Activated CD8-positive, alpha-beta memory T cell treated with anti-CD3 and anti-CD28 coated beads, Interleukin-2, amount 50 U/mL, for 48 hours (primary cell): Measurements from ENCODE around the gene FNBP1.

Source experiments
- DNase-seq: peaks from one replicate; pipeline ENCODE4 v3.0.0-alpha.2; 2020

The FNBP1 gene

DNA sequence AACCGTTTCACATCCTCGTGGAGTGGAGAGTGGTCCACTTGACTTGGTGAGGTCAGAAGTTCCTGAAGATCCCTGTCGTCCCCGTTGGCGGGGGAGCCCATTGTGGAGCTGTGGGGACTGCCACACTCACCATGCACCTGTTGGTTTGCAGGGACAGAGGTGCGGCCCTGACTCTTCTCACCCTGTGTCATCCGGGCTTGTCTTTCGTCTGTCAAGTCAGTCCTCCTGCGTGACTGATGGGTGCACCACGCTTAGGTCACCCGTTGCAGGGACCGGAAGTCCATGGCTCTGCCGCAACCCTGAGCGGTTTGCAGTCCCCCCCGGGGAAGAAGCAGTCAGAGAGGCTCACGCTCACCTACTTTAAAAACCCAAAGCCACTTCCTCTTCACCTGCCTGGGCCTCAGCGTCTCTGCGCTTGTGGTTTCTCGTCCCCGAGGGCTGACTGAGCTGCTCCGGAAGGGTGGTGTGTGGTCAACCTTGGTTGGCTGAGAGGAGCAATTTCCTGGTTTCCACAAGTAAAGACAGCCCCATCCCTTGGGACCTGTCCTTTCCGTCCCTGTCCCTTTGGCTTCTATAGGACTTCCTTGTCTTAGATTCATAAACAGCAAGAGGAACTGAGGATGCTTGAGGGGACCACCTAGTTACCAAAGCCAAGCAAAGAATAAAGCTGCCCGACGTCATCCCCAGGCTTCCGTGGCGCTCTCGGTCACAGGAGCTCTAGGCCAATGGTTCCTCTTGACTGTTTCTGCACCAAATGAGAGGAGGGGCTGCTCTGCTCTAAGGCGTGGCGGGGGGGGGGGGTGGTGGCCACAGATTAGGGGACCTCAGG lies 154.5 kb downstream of the FNBP1 start:
- peak; percentile 94 for DNase-seq

DNA sequence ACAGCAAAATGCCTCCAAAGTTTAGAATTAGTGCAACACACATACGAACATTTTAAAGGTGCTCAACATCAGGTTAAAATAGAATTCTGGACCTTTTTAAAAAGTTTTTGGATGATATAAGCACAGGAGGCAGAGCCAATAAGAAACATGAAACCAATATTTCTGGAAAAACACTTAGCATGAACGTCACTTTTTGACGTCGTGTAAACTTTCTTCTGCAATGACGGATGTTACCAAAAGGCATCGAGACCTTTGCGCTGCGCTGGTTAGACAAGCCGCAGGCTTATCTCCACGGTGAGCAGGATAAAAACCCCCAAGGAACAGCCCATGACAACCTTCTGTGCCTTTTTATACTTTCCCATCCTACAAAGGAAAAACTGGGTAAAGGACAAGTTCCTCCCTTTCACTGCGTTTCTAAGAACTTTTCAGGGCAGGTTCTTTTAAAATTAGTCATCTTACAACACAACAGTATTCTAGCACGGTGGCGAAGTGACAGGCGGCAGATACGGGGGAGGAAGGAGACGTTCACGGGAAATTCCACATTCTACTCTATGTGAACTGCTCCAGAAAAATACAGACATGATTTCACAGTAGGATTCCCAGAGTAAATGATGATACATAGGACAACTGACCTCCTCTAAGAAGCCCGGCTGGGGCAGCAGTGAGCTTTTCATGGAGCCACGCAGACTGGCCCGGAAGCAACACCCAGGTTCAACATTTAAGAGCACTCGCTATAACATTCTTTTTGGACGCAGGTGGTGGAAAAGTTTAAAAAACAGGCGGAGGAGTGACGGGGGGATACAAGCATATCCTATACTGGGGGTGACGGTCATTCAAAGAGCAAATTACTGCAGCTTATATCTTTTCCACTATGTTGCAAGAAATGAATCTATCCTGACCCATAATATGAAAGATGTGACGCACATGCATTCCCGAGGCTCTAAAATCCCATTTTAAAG lies 155.4 kb downstream of the FNBP1 start:
- peak; percentile 73 for DNase-seq

DNA sequence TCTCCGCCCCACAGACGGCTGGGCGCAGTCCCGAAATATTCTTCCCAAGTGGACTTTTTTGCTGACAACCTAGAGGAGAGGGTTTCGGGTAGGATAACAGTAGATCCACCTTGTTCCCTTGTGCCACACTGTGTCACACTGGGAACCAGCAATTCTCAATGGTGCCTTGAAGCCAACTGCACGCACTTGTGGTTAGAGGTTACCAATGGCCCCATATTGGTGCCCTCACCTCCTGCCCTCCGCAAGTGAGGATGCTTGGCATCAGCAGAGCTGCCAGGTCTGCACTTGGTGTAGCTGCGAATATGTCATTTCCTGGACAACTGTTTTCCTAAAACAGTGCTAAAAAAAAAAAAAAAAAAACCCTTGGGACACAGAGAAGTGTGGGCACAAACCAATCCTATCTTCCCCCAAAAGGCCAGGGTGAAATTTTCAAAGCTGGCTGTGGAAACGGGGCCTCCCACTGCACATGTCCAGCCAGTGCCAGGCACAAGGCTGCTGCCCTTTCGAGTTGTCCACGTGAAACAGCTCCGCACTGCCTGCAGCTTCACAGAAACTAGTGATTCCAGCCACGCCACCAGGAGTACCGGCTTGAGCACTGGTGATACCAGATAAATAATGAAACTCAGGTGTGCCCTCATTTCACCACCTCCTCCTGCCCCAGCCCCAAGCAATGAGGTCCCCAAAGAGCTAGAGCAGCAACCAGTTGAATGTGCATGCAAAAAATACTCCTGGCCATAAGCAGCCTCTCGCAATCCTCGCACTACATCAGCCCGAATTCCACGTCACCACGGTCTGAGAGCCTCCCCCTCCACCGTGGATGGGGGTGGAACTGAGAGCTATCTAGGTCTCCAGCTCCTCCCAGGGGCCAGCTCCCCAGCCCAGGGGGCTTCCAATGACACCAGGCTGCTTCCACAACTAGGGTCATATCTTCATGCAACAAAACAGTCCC lies 156.5 kb downstream of the FNBP1 start:
- peak; percentile 82 for DNase-seq

DNA sequence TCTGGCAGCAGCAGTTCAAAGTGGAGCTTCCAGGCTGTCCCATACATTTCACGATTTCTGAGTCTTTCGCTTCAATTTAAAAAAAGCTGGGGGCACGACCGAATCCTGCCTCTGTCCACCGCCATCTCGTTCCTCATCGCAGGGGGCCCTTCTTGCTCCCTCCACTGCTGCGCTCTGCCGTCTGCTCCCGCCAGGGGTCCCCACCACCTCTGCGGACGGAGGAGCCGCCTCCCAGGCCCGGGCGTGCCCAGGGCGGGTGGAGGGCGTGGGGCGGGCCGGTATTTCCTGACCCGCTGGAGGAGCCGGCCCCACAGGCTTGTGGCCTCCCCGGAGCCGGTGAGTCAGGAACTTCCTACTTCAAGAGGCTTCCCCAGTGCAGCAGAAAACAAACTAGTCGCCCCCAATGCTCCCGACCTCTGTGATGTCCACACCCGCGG lies 157.3 kb downstream of the FNBP1 start:
- DNase-seq: peak; percentile 97

DNA sequence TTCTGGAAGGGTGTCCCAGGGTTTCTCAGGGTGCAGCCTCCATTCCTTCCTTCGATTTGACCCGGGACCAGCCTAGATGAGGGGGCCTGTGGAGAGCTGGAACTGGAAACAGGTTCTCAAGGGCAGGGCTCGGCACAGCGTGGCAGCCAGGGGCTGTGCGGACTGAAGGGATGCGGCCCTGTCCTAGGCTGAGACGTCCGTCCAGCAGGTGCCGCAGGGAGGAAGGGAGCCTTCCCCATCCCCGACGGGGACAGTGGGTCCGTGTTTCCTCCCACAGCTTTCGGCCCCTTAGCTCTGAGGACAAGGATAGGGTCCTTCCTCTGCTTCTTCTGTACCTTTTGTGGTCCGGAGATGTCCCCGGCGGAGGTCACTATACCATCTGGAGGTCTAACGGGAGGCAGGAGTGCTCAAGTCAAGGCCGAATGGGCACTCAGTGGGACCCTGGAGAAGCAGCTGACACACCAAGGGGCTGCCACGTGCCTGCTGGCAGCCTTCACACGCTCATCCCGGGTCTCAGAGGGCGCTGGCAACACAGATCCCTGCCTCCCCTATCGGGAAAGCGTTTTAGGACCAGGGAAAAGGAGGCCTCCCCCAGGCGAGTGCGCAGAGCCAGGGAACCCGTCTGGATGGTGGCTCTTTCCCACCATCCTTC lies 157.8 kb downstream of the FNBP1 start:
- peak; percentile 83 for DNase-seq

DNA sequence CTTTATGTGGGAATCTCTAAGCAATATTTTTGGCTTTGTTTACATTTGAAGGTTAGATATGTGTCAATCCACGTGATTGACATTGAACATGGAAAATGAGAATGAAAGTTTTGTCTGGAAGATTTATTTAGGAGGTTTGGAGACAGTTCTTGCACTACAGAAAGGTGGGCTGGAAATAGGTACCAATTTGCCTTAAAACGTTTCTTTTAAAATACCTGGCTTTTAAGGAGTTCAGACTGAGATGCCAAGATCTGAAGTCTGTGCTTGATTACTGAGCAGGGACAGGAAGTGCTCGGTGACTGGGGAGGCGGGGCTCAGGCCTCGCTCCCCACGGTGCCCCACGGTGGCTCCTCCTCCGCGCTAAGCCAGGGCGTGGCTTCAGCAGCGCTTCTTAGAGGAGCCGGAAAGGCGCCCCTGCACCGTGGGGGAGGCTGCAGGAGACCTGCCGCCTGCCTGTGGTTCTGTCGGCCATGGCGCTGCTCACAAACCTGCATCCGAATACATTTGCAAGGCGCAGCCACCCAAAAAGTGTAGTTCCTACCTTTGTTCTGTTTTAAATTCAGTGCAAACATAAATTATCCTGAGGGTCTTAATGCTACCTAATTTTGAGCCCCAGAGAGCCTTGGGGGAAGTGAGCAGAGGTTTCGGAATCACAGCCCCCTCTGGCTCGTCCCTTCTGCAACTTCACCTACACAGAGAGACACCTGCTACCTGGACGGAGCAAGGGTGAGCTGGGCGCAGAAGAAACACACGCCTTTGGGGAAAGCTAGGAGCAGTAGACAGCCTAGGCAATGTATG lies 158.6 kb downstream of the FNBP1 start:
- DNase-seq: peak; percentile 94

DNA sequence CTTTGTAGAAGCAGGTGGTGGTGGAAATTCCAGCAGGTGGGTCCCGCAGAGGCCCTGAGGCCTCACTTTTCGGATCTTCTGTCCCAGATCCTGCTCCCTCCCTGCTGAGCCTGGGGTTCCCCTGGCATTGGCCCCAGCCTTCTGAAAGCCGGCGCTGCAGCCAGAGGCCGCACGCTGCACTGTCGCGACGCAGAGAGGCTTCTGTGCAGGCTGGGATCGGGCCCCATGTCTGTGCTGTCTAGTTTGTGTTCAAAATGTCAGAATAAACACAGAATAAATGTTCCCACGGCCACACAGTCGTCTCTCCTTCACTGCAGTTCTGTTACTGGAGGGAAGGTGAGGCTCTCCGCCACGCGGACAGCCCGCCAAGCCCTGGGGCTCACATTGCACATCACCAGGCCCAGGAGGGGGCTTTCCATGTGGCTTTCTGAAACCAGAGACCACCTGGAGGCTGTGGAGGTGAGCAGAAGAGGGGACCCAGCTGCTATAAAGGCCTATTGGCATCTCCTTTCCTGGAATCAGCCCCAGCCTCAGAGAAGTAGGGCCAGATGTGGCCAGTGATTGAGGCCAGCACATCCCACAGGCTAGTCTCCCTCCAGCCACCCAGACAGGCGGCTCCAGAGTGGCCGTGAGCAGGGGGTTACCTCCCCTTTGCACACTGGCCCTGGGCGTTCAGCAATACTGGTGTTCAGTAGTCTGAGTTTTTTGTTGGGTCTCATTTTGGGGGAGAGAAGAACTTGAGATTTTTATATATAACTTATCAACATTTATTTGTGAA lies 161.3 kb downstream of the FNBP1 start:
- DNase-seq: no peak

DNA sequence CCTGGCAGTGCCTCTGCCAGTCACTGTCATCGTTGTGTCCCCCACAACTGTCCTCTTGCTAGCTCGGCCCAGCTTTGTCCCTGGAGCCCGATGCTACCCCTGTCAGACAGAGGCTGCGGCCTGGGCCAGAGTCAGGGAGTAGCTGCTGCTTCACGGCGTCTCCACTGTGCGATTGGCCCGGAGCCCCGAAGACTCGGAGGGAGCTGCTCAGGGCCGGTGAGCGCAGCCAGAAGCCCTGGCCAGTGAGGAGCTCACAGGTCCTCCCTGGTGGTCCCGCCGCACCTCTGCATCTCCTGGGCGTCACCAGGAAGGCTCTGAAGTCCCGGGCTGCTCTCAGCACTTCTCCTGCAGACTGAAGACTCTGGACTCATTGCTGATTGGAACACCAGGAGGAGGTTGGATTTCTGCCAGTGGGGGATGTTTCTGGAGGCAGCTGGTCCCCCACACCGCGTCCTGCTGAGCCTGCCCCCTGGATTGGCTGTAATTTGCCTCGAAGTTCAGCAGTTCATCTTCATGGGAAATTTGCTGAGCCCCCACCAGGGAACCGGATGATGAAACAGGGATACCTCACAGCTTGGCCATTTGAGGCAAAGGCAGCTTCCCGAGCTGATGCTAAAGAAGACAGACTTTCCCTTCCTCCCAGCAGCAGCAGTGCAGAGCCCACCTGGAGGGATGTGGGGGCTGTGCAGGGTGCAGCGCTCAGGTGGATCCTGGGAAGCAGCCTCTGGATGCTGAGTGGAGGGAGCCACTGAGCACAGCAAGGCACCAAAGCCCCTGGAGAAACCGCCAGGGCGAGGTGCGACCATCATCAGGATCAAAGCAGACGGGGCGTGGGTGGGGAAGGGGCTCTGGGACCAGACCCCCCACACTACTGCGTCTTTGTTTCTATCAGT lies 162.1 kb downstream of the FNBP1 start:
- no peak for DNase-seq

DNA sequence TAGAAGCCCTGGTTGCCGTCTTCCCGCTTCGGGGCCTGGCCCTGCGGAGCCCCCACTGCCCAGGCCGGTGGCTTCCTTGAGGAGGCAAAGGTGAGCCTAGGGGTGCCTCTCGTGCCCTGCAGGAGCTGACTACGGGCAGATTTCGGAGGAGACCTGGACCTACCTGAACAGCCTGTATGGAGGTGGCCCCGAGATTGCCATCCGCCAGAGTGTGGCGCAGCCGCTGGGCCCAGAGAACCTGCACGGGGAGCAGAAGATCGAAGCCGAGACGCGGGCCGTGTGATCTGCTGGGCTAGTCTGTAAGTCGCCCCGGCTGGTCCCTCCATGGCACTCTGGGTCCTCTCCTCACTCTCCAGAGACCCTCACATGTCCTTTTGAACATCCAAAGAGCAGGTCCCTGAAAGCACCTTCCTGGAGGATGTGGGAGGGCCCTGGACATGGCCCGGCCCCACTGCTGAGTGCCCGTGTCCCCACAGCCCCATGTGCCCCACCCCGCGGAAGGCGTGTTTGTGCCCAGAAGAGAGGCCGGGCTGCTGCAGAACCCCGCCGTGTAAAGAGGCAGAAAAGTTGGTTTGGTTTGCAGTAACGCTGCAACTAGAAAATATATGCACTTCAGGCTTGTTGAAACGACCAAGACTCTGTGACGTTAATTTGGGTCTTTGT lies 162.9 kb downstream of the FNBP1 start:
- no peak for DNase-seq

DNA sequence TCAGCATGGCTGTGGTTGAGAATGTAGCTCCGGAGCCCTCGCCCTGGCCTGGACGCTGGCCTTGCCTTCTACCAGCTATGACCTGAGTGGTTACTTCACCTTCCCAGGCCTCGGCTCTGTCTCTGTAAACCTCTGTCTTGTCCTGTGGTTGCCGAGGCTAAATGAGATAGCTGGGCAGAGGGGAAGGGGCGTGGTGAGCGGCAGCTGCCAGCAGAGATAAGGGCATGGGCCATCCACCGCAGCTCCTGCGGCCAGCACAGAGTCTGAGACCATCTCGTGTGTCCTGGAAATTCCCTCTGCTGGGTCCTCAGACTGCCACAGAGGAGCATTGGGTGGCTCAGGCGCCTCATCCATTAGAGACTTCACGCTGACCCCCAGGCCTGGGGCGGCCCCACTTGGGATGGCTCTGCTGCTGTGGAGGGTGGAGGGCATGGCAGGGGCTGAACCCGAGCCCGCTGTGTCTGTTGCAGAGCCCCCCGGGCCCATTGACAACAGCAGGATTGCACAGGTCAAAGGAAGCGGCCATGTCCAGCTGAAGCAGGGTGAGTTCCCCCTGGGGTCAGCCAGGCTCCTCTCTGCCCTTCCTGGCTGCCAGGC lies 163.8 kb downstream of the FNBP1 start:
- DNase-seq: no peak

DNA sequence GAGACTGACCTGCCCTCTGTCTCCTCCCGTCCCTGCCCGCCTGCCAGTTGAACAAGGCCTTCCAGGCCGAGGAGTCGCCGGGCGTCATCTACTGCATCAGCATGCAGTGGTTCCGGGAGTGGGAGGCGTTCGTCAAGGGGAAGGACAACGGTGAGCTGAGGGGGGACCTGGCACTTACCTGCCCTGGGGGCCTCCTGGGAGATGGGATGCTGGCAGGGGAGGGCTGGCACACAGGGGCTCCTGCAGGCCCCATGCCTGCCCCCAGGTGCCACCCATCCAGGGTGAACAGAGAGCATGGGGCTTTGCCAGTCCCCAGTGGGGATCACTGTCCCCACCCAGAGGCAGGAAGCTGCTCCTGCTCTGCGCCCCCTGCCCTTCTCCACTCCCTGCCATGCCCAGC lies 164.7 kb downstream of the FNBP1 start:
- DNase-seq: no peak

DNA sequence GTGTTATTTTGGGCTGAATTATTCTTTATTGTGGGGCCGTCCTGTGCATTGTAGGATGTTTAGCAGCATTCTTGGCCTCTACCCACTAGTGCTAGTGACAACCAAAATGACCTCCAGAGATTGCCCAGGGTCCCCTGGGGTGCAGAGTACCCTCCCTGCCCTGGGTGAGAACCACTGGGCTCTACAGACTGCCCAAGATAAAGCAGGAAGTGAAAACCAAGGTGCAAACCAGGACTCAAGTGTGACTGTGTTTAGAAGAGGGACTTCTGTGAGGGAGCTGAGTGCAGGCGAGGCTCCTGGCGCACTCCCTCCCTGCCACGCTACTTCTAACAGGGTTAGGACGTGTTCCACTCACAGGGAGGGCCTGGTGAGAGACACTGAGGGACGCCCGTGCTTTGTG lies 166.2 kb downstream of the FNBP1 start:
- no peak for DNase-seq

DNA sequence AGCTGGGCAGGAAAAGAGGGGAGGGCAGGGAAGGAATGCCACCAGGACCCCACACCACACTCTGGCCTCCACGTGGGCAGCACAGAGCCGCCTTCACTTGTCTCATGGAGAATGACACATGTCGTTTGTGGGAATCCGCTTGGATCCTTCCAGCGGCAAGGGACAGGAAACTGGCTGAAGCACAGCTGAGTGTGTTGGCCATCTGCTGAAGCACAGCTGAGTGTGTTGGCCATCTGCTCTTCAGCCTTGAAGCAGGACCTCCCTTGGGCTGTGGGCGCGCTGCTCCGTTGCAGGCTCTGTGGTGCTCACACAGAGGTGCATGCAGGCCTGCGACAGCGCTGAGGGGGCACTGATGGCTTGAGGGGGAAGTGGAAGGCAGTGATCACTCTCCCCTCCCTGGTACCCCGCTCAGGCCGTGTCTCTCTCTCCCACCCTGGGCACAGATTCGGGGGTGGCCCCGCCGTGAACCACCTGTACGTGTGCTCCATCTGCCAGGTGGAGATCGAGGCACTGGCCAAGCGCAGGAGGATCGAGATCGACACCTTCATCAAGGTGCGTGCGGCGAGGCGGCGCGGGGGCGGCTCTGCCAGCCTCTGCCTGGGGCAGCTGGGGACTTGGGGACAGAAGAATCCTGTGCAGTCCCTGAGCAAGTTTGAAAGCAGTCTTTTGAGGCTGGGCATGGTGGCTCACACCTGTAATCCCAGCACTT lies 167.1 kb downstream of the FNBP1 start:
- no peak for DNase-seq

DNA sequence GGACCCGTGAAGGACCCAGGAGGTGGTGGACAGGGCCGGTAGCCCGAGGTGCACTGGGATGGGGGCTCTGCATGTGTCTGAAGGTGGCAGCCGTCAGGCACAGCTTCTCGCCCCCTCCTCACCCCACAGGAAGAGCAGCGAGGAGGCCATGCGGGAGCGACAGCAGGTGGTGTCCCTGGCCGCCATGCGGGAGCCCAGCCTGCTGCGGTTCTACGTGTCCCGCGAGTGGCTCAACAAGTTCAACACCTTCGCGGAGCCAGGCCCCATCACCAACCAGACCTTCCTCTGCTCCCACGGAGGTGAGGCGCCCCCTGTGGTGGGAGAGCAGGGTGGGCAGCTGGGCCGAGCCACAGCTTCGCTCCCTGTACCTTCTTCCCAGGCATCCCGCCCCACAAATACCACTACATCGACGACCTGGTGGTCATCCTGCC lies 167.8 kb downstream of the FNBP1 start:
- no peak for DNase-seq

DNA sequence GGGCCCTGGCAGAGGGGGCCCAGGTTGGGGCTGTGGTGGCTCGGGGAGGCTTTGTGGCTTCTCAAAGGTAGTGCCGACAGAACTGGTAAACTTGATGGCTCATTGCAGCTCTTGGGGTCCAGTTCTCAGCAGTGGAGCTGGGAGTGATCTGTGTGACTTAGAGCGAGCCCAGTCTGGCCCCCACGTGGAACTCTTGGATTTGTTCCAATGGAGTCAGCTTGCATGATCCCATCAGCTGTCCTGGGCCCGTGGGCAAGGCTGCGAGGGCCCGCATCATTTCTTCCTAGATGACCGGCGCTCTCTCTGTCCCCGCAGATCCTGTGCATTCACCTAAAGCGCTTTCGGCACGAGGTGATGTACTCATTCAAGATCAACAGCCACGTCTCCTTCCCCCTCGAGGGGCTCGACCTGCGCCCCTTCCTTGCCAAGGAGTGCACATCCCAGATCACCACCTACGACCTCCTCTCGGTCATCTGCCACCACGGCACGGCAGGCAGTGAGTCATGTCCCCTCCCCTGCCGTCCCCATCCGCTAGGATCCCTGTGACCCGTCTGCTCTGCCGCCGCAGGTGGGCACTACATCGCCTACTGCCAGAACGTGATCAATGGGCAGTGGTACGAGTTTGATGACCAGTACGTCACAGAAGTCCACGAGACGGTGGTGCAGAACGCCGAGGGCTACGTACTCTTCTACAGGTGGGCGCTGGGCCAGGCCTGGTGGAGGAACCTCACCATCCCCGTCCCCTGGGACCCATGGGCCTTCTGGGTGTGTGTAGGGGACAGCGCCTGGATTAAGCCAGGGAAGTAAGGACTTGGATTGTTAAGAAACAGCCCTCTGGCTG lies 168.5 kb downstream of the FNBP1 start:
- DNase-seq: no peak

DNA sequence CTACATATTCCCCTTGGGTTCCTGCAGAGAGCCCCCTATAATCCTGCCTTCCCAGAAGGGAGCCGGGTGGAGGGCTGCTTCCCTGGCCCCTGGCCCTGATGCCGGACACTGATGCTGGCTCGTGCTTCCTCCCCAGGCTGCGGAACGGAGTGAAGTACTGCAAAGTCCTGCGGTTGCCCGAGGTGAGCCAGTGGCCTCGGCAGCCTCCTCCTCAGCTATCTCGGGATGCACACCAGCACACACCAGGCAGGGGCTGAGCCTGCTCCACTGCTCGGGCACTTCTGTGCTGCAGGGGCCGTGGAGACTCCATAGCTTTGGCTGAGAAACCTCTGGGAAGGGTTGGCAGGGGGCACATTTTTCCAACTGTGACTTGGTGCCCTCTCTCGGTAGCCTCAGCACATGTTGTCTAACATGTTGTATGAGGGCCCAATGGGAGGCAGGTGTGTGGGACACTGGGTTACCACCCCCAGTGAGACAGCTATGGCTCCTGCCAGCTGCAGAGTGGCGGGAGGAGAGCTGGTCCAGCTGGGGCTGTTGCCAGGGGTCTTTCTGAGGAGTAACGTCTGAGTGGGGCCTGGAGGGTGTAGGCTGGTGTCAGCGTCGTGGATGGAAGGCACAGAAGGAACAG lies 169.3 kb downstream of the FNBP1 start:
- no peak for DNase-seq
